Prostate gland (tissue), 2 donors: Measurements from ENCODE around the gene STOX1.

ENCODE experiments used
- CTCF ChIP-seq, 4 experiments: fragments of 200-600 bp in 2 of 4; fragments of 450-650 bp in 2 of 4; sonication (generic) in 2 of 4; IDR thresholded peaks; 1 replicate in 3 of 4; 2 replicates in 1 of 4; pipeline ENCODE4 v1.5.1; 2016 to 2019; ENCODE audit warnings: antibody characterized with exemption in 4 of 4, mild to moderate bottlenecking in 2 of 4, moderate library complexity in 2 of 4
- POLR2AphosphoS5 ChIP-seq: sonication (generic); formaldehyde crosslinking; IDR thresholded peaks from one replicate; pipeline ENCODE4 v1.6.1; 2017; ENCODE audit warnings: antibody characterized with exemption

- TF ChIP-seq POLR2AphosphoS5 = no peak
- peak in 1 of 4 experiments; percentile 20 for TF ChIP-seq CTCF (IDR thresholded peaks at IDR 0.05)
Measured at GRCh38 chr10:68826764-68827591, at the start of gene STOX1.
